ENCODE measurements around the gene GNRHR. TPM values are rescaled to one million over a fixed set of nuclear protein-coding genes. Genes with fewer than 3 reads are reported as not detected.
A peak's percentile ranks its signal among the peaks of the same experiment; 100 is the strongest.

Gene GNRHR
- total RNA-seq, 1 donor from 2014 or later = not detected

- no peak for TF ChIP-seq CTCF (IDR thresholded peaks at IDR 0.05)
- Mint-ChIP-seq H3K4me3 (ENCODE audit: unreplicated experiment) (peak overlapping the region; percentile 89), H3K27me3 (ENCODE audit: unreplicated experiment) (no peaks in the 10 kb centered on the region), H3K4me1 (ENCODE audit: unreplicated experiment) (peaks cover 23% of the 10 kb centered on the region), H3K9me3 (ENCODE audit: unreplicated experiment) (peaks cover under 1% of the 10 kb centered on the region), H3K27ac (ENCODE audit: unreplicated experiment) (peak overlapping the region; percentile 89), H3K36me3 (ENCODE audit: unreplicated experiment) (peaks cover under 1% of the 10 kb centered on the region)
- DNase-seq (ENCODE audit: extremely low spot score, unreplicated experiment) = no peak
Measured at GRCh38 chr4:67701517-67701850, 52.7 kb downstream of the GNRHR start.

GRCh38 chr4:67700738-67701516 lies 53.3 kb downstream of the GNRHR start, which contains the start of gene UBA6:
TSS of gene UBA6 (minus strand) at chr4:67701155. CDS start at chr4:67701119, 36 bp downstream.
- Mint-ChIP-seq H3K4me3 (ENCODE audit: unreplicated experiment) (peak within 1 kb of the TSS; percentile 89), H3K27ac (ENCODE audit: unreplicated experiment) (peak within 1 kb of the TSS; percentile 89), H3K27me3 (ENCODE audit: unreplicated experiment) (no peaks in the 10 kb centered on the region), H3K9me3 (ENCODE audit: unreplicated experiment) (no peaks in the 10 kb centered on the region), H3K4me1 (ENCODE audit: unreplicated experiment) (peaks cover 23% of the 10 kb centered on the region), H3K36me3 (ENCODE audit: unreplicated experiment) (no peaks in the 10 kb centered on the region)
- peak; percentile 60 for TF ChIP-seq CTCF (IDR thresholded peaks at IDR 0.05)
- DNase-seq (ENCODE audit: extremely low spot score, unreplicated experiment) = peak; percentile 98

- H3K4me1 Mint-ChIP-seq (ENCODE audit: unreplicated experiment) = peaks cover 22% of the 10 kb centered on the region
- no peak for DNase-seq (ENCODE audit: extremely low spot score, unreplicated experiment)
- H3K4me3 Mint-ChIP-seq (ENCODE audit: unreplicated experiment) = peak overlapping the region; percentile 89
- H3K27me3 Mint-ChIP-seq (ENCODE audit: unreplicated experiment) = no peaks in the 10 kb centered on the region
- no peak for TF ChIP-seq CTCF (IDR thresholded peaks at IDR 0.05)
- no peaks in the 10 kb centered on the region for H3K36me3 Mint-ChIP-seq (ENCODE audit: unreplicated experiment)
- H3K27ac Mint-ChIP-seq (ENCODE audit: unreplicated experiment) = peak overlapping the region; percentile 89
- no peaks in the 10 kb centered on the region for H3K9me3 Mint-ChIP-seq (ENCODE audit: unreplicated experiment)
Measured at GRCh38 chr4:67700116-67700737, 54.0 kb downstream of the GNRHR start.

GRCh38 chr4:67699603-67700002 lies 54.6 kb downstream of the GNRHR start:
- H3K36me3 Mint-ChIP-seq (ENCODE audit: unreplicated experiment) = peaks cover 3% of the 10 kb centered on the region
- H3K27me3 Mint-ChIP-seq (ENCODE audit: unreplicated experiment) = no peaks in the 10 kb centered on the region
- H3K27ac Mint-ChIP-seq (ENCODE audit: unreplicated experiment) = peak overlapping the region; percentile 89
- peaks cover 22% of the 10 kb centered on the region for H3K4me1 Mint-ChIP-seq (ENCODE audit: unreplicated experiment)
- peak overlapping the region; percentile 89 for H3K4me3 Mint-ChIP-seq (ENCODE audit: unreplicated experiment)
- no peaks in the 10 kb centered on the region for H3K9me3 Mint-ChIP-seq (ENCODE audit: unreplicated experiment)
- DNase-seq (ENCODE audit: extremely low spot score, unreplicated experiment) = no peak
- TF ChIP-seq CTCF (IDR thresholded peaks at IDR 0.05) = no peak

Measured in osteocyte (in vitro differentiated cells).